ENCODE data around the gene TLCD5.

GRCh38 chr11:120357620-120358019 lies 32.5 kb downstream of the TLCD5 start:
- TF ChIP-seq CTCF (IDR thresholded peaks at IDR 0.05) = no peak
- no peak for TF ChIP-seq POLR2AphosphoS5 (IDR thresholded peaks at IDR 0.05)
- no peak for TF ChIP-seq POLR2A (IDR thresholded peaks at IDR 0.05; ENCODE audit: low read depth)

Measured in esophagus muscularis mucosa (tissue), 3 donors.